Limb (tissue), 2 donors: Measurements from ENCODE around the gene C20orf202.
"Not testable (repeated sequence)": the region's sequence is repeated elsewhere in the genome, so short reads cannot be mapped to it uniquely, and the experiment has no call there.

Experiments
- DNase-seq, 2 donors: peaks; one replicate each; pipeline ENCODE4 v3.0.0-alpha.2; 2016; ENCODE audit errors: extremely low spot score in 2 of 2

The C20orf202 gene

GRCh38 chr20:1247689-1248088, 44.4 kb downstream of the C20orf202 start:
- no peak for DNase-seq

- not testable (repeated sequence) for DNase-seq
These were observed 47.0 kb downstream of the C20orf202 start for GRCh38 chr20:1250282-1250681.

GRCh38 chr20:1252416-1252815, 49.2 kb downstream of the C20orf202 start:
- DNase-seq: no peak

- peak in 1 of 2 donors; percentile 69 for DNase-seq
These were observed 51.0 kb downstream of the C20orf202 start for GRCh38 chr20:1254254-1254653.

GRCh38 chr20:1255675-1256074, 52.4 kb downstream of the C20orf202 start:
- DNase-seq: no peak
